Measurements from ENCODE around the gene VPS13A. TPM values are rescaled to one million over a fixed set of nuclear protein-coding genes. Genes with fewer than 3 reads are reported as not detected.

The VPS13A gene
- polyA plus RNA-seq, 1 donor from 2014 or later = 20.6 TPM

GRCh38 chr9:77384406-77384805 lies 207.1 kb downstream of the VPS13A start:
- no peaks in the 10 kb centered on the region for H3K27me3 ChIP-seq (ENCODE audit: insufficient read depth, low read depth, low read length)
- TF ChIP-seq SMC3 (conservative IDR thresholded peaks at IDR 0.05; ENCODE audit: poor library complexity) (no peak), EZH2 (IDR thresholded peaks at IDR 0.05; ENCODE audit: borderline replicate concordance, insufficient read depth, low read length, poor library complexity, severe bottlenecking) (no peak), POLR2AphosphoS5 (IDR thresholded peaks at IDR 0.05) (no peak), RAD21 (conservative IDR thresholded peaks at IDR 0.05) (no peak), EP300 (conservative IDR thresholded peaks at IDR 0.05; ENCODE audit: poor library complexity, severe bottlenecking) (no peak), CTCF (IDR thresholded peaks at IDR 0.05; ENCODE audit: poor library complexity, severe bottlenecking) (no peak), MXI1 (conservative IDR thresholded peaks at IDR 0.05; ENCODE audit: poor library complexity, severe bottlenecking) (no peak), REST (IDR thresholded peaks at IDR 0.05; ENCODE audit: borderline replicate concordance) (no peak), TAF1 (IDR thresholded peaks at IDR 0.05; ENCODE audit: low read depth) (no peak)
- H3K27ac ChIP-seq (ENCODE audit: low read length) = no peak overlapping the region
- no peak overlapping the region for H3K4me3 ChIP-seq (ENCODE audit: low read length)
- no peak overlapping the region for H2AFZ ChIP-seq (ENCODE audit: low read depth, low read length)
- no peaks in the 10 kb centered on the region for H3K79me2 ChIP-seq (replicated peaks; ENCODE audit: insufficient read depth, low read length)
- H3K36me3 ChIP-seq (ENCODE audit: insufficient read depth, low read length) = no peaks in the 10 kb centered on the region
- no peaks in the 10 kb centered on the region for H4K20me1 ChIP-seq (ENCODE audit: insufficient read depth)
- no peaks in the 10 kb centered on the region for H3F3A ChIP-seq (ENCODE audit: insufficient read depth, low read length, poor library complexity, severe bottlenecking)
- no peaks in the 10 kb centered on the region for H3K9me2 ChIP-seq (ENCODE audit: insufficient read depth, low read length)
- H3K4me2 ChIP-seq (ENCODE audit: low read length) = no peak overlapping the region
- no peaks in the 10 kb centered on the region for H3K9me3 ChIP-seq (ENCODE audit: low read length)
- no peak overlapping the region for H3K9ac ChIP-seq (ENCODE audit: low read length)

- Histone ChIP-seq H3K4me2 (ENCODE audit: low read length) (no peak overlapping the region), H3F3A (ENCODE audit: insufficient read depth, low read length, poor library complexity, severe bottlenecking) (no peaks in the 10 kb centered on the region), H4K20me1 (ENCODE audit: insufficient read depth) (no peaks in the 10 kb centered on the region), H3K9me2 (ENCODE audit: insufficient read depth, low read length) (no peaks in the 10 kb centered on the region), H3K79me2 (replicated peaks; ENCODE audit: insufficient read depth, low read length) (no peaks in the 10 kb centered on the region), H2AFZ (ENCODE audit: low read depth, low read length) (no peak overlapping the region), H3K9me3 (ENCODE audit: low read length) (no peaks in the 10 kb centered on the region), H3K27me3 (ENCODE audit: insufficient read depth, low read depth, low read length) (no peaks in the 10 kb centered on the region), H3K36me3 (ENCODE audit: insufficient read depth, low read length) (no peaks in the 10 kb centered on the region), H3K4me3 (ENCODE audit: low read length) (no peak overlapping the region), H3K27ac (ENCODE audit: low read length) (no peak overlapping the region), H3K9ac (ENCODE audit: low read length) (no peak overlapping the region)
- TF ChIP-seq EP300 (conservative IDR thresholded peaks at IDR 0.05; ENCODE audit: poor library complexity, severe bottlenecking) (no peak), CTCF (IDR thresholded peaks at IDR 0.05; ENCODE audit: poor library complexity, severe bottlenecking) (no peak)
These were observed 208.9 kb downstream of the VPS13A start for GRCh38 chr9:77386187-77386586.

Data from neural cell (in vitro differentiated cells).